ENCODE data around the gene KPTN. TPM values are rescaled to one million over a fixed set of nuclear protein-coding genes. Genes with fewer than 3 reads are reported as not detected.

The KPTN gene
- total RNA-seq, 1 donor: 2.9 TPM

- no peak overlapping the region for H3K4me3 ChIP-seq (ENCODE audit: low read depth, low read length)
- DNase-seq (ENCODE audit: low read depth): no peak
- TF ChIP-seq, protein P1, sequence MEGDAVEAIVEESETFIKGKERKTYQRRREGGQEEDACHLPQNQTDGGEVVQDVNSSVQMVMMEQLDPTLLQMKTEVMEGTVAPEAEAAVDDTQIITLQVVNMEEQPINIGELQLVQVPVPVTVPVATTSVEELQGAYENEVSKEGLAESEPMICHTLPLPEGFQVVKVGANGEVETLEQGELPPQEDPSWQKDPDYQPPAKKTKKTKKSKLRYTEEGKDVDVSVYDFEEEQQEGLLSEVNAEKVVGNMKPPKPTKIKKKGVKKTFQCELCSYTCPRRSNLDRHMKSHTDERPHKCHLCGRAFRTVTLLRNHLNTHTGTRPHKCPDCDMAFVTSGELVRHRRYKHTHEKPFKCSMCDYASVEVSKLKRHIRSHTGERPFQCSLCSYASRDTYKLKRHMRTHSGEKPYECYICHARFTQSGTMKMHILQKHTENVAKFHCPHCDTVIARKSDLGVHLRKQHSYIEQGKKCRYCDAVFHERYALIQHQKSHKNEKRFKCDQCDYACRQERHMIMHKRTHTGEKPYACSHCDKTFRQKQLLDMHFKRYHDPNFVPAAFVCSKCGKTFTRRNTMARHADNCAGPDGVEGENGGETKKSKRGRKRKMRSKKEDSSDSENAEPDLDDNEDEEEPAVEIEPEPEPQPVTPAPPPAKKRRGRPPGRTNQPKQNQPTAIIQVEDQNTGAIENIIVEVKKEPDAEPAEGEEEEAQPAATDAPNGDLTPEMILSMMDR (IDR thresholded peaks at IDR 0.05; ENCODE audit: insufficient read depth, low read length): no peak
Measured at GRCh38 chr19:47485210-47485609, 1.2 kb upstream of the KPTN start.

DNA sequence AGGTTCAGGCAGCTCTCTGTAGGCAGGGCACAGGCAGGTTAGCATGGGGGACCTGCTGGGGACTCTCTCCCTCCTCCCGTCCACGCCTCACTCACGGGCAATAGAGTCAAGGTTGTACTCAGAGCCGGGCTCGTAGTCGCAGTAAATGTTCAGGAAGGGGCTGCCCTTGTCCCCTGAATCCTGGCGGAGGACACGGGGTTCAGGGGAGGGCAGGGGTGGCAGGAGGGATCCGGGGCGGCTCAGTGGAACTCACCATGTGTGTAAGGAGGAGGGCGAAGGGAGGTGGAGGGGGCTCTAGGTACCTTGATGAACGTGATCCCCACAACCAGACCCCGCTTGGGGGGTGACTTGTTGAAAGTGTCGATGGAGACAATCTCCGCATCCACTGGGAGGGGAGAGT is 819 bp downstream of the KPTN start:
- DNase-seq (ENCODE audit: low read depth): no peak
- TF ChIP-seq, protein P1 (IDR thresholded peaks at IDR 0.05; ENCODE audit: insufficient read depth, low read length): no peak
- H3K4me3 ChIP-seq (ENCODE audit: low read depth, low read length): peak overlapping the region; percentile 79

GRCh38 chr19:47481460-47482052 is 2.5 kb downstream of the KPTN start:
- TF ChIP-seq, protein P1 (IDR thresholded peaks at IDR 0.05; ENCODE audit: insufficient read depth, low read length): no peak
- no peak for DNase-seq (ENCODE audit: low read depth)
- no peak overlapping the region for H3K4me3 ChIP-seq (ENCODE audit: low read depth, low read length)

DNA sequence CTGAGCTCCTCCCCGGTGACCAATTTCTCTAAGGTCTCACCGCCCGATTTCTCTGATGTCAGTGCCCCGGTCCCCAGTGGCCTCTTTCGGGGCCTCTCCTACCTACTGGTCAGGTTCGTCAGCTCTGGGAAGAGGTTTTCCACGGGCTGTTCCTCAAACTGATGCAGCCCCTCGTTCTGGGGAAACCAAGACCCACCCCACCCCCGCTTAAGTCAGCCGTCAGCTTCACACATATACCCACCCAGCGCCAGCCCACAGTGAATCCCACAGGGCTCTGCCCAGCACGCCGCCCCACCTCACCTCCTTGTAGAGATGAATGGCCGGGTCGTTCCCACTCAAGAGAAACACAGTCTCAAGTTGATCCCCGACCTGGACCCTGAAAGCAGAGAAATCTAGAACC is 3.4 kb downstream of the KPTN start:
- TF ChIP-seq, protein P1 (IDR thresholded peaks at IDR 0.05; ENCODE audit: insufficient read depth, low read length): no peak
- no peak for DNase-seq (ENCODE audit: low read depth)
- no peak overlapping the region for H3K4me3 ChIP-seq (ENCODE audit: low read depth, low read length)

DNA sequence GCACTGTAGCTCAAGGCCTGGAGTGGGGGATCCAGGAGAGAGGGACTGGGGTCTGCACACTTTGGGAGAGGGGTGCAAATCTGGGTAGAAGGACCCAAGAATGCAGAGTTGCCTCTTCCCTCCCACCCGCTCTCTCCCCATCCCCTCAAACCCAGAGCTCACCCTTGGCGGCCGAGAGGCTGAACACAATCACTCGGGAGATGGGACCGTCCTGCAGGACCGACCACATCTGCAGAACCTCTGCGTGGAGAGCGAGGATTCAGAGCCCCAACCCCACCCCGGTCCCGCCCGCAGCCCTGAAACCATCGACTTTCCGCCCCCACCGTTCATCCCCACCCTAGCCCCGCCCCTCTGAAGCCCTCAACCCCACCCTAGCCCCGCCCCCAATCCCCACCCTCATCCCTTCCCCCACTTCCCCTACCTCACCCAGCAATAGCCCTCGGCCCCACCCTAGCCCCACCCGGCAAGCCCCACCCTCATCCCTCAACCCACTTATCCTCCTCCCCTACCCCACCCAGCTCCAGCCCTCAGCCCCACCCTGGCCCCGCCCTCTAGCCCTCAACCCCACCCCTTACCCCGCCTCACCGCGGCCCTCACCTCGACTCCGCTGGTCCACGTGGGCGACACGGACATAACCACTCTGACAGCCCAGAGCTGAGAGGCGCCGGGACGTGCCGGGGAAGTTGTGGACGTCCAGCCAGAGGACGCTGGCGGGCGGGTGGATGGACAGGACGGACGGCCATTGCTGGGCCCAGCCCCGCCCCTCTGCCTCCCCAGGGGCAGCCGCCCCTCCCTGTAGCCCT is 4.1 kb downstream of the KPTN start:
- TF ChIP-seq, protein P1 (IDR thresholded peaks at IDR 0.05; ENCODE audit: insufficient read depth, low read length): no peak
- no peak overlapping the region for H3K4me3 ChIP-seq (ENCODE audit: low read depth, low read length)
- DNase-seq (ENCODE audit: low read depth): no peak

DNA sequence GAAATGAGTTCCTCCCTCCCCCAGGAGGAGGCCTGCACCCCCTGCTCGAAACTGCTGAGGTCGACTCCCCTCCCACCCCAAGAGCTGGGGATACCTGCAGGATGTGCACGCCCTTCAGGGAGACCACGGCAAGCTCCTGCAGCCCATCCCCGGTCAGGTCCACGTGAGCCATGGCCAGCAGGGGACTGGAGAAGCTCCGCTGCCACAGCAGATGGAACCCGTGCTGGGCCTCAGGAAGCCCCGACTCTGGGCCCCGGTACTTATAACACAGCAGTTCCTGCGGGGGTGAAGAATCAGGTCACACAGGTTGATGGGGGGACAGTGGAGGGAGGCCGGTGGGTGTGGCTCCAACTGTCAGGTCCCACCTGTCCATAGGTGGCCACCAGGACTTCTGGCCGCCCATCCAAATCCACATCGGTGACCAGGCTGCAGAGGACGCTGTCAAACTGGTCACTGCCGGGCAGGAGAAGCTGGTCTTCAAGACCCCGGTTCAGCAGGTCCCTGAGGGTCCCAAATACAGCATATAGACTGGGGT is 7.5 kb downstream of the KPTN start:
- DNase-seq (ENCODE audit: low read depth): no peak
- TF ChIP-seq, protein P1 (IDR thresholded peaks at IDR 0.05; ENCODE audit: insufficient read depth, low read length): no peak
- H3K4me3 ChIP-seq (ENCODE audit: low read depth, low read length): no peak overlapping the region

All from fibroblast of the aortic adventitia (primary cell).